Tibial artery (tissue), 4 donors: ENCODE data around the gene PABPC1L.
"Not testable (repeated sequence)": the region's sequence is repeated elsewhere in the genome, so short reads cannot be mapped to it uniquely, and the experiment has no call there.

Source experiments
- DNase-seq, 2 donors: peaks; one replicate each; pipeline ENCODE4 v3.0.0-alpha.2; 2019
- H3K27ac ChIP-seq, 2 donors: fragments of 200-600 bp; sonication (generic) in 1 of 2; 1 replicate in 1 of 2; 2 replicates in 1 of 2; pipeline ENCODE4 v1.5.1; 2018 to 2019; ENCODE audit warnings: mild to moderate bottlenecking in 1 of 2
- H3K27me3 ChIP-seq, 2 donors: fragments of 200-600 bp; sonication (generic) in 1 of 2; one replicate each; pipeline versions ENCODE4 v1.5.1 to v1.6.0; 2016 to 2019
- H3K36me3 ChIP-seq, 3 donors: fragments of 200-600 bp; sonication (generic) in 2 of 3; one replicate each; pipeline ENCODE4 v1.5.1; 2016 to 2019; ENCODE audit warnings: mild to moderate bottlenecking in 2 of 3
- H3K4me1 ChIP-seq, 4 donors: fragments of 200-600 bp; sonication (generic) in 2 of 4; 1 replicate in 3 of 4; 2 replicates in 1 of 4; pipeline ENCODE4 v1.5.1; 2016 to 2019
- H3K4me3 ChIP-seq, 2 donors: fragments of 200-600 bp; sonication (generic) in 1 of 2; 1 replicate in 1 of 2; 2 replicates in 1 of 2; pipeline ENCODE4 v1.5.1; 2018 to 2019; ENCODE audit warnings: mild to moderate bottlenecking in 2 of 2
- H3K9me3 ChIP-seq, 3 donors: fragments of 200-600 bp; sonication (generic) in 1 of 3; one replicate each; pipeline ENCODE4 v1.5.1; 2016 to 2019
- CTCF ChIP-seq, 2 experiments: fragments of 200-600 bp in 1 of 2; fragments of 450-650 bp in 1 of 2; IDR thresholded peaks; one replicate each; pipeline ENCODE4 v1.5.1; 2017 to 2019; ENCODE audit warnings: antibody characterized with exemption in 2 of 2, mild to moderate bottlenecking in 1 of 2, moderate library complexity in 1 of 2
- intact Hi-C: fragments of 100-400 bp; cut with DNase I; formaldehyde crosslinking; loops from one replicate; pipeline ENCODE4 v1.15.0; 2023; ENCODE audit warnings: low total_unique reads

Gene PABPC1L

GRCh38 chr20:44869471-44869870 is 40.4 kb upstream of the PABPC1L start:
- H3K27me3 ChIP-seq = no peaks in the 10 kb centered on the region
- no peaks in the 10 kb centered on the region for H3K9me3 ChIP-seq
- no peak overlapping the region for H3K4me3 ChIP-seq
- DNase-seq = no peak
- no peak for TF ChIP-seq CTCF (IDR thresholded peaks at IDR 0.05)
- no peaks in the 10 kb centered on the region for H3K36me3 ChIP-seq
- intact Hi-C loops = loop anchor here (5.0 kb wide), 2 partner anchors 122 to 187 kb away; partner anchors contain the start of gene KCNK15
- H3K27ac ChIP-seq = no peak overlapping the region
- H3K4me1 ChIP-seq = peaks cover 0 to 11% (median 10%) of the 10 kb centered on the region in 4 donors

- peaks cover 0 to 21% (median 14%) of the 10 kb centered on the region in 4 donors for H3K4me1 ChIP-seq
- not testable (repeated sequence) for H3K27me3 ChIP-seq, DNase-seq, H3K27ac ChIP-seq, H3K36me3 ChIP-seq, H3K4me3 ChIP-seq, H3K9me3 ChIP-seq
- intact Hi-C loops = loop anchor here (10.0 kb wide), 2 partner anchors 482 to 668 kb away; partner anchors contain the start of genes OSER1 and SYS1
These were observed 27.5 kb upstream of the PABPC1L start for GRCh38 chr20:44882360-44882759.

- DNase-seq = no peak
- H3K9me3 ChIP-seq = no peaks in the 10 kb centered on the region
- H3K4me3 ChIP-seq = no peak overlapping the region
- H3K27ac ChIP-seq = no peak overlapping the region
- H3K27me3 ChIP-seq = no peaks in the 10 kb centered on the region
- intact Hi-C loops = loop anchor here (10.0 kb wide), 2 partner anchors 481 to 669 kb away; partner anchors contain the start of genes OSER1 and SYS1
- peaks cover 0 to 29% (median 23%) of the 10 kb centered on the region in 4 donors for H3K4me1 ChIP-seq
- H3K36me3 ChIP-seq = no peaks in the 10 kb centered on the region
- TF ChIP-seq CTCF (IDR thresholded peaks at IDR 0.05) = no peak
These were observed 26.5 kb upstream of the PABPC1L start for GRCh38 chr20:44883214-44883902.

- H3K9me3 ChIP-seq = no peaks in the 10 kb centered on the region
- peak overlapping the region; percentile 94 to 96 for H3K27ac ChIP-seq
- no peak for DNase-seq
- peak overlapping the region; percentile 94 to 97 for H3K4me3 ChIP-seq
- H3K4me1 ChIP-seq = peaks cover 0 to 44% (median 34%) of the 10 kb centered on the region in 4 donors
- H3K36me3 ChIP-seq = no peaks in the 10 kb centered on the region
- intact Hi-C loops = loop anchor here (5.0 to 10.0 kb wide), 4 partner anchors 77 to 670 kb away; partner anchors contain the start of genes FITM2, OSER1, SYS1 and TOMM34
- TF ChIP-seq CTCF (IDR thresholded peaks at IDR 0.05) = no peak
- H3K27me3 ChIP-seq = no peaks in the 10 kb centered on the region
These were observed 24.9 kb upstream of the PABPC1L start for GRCh38 chr20:44884907-44885391.

GRCh38 chr20:44885392-44886265 is 24.2 kb upstream of the PABPC1L start, which contains the start of gene YWHAB:
YWHAB (plus strand) TSS chr20:44885705; CDS start chr20:44901534, 15,829 bp downstream.
- no peaks in the 10 kb centered on the region for H3K27me3 ChIP-seq
- peak within 1 kb of the TSS; percentile 94 to 96 for H3K27ac ChIP-seq
- H3K9me3 ChIP-seq = no peaks in the 10 kb centered on the region
- H3K4me1 ChIP-seq = peaks cover 0 to 51% (median 37%) of the 10 kb centered on the region in 4 donors
- DNase-seq = peak; percentile 99
- intact Hi-C loops = loop anchor here (5.0 to 10.0 kb wide), 4 partner anchors 77 to 671 kb away; partner anchors contain the start of genes FITM2, OSER1, SYS1 and TOMM34
- H3K36me3 ChIP-seq = no peaks in the 10 kb centered on the region
- H3K4me3 ChIP-seq = peak within 1 kb of the TSS; percentile 94 to 97
- peak; percentile 13 to 14 for TF ChIP-seq CTCF (IDR thresholded peaks at IDR 0.05)
